Fibroblast of pulmonary artery (primary cell): ENCODE results near the gene SIGLEC9.

ENCODE experiments used
- DNase-seq: peaks from one replicate; pipeline ENCODE4 v3.0.0-alpha.2; 2010; ENCODE audit warnings: low read depth
- H3K4me3 ChIP-seq: replicated peaks from 2 replicates; pipeline ENCODE4 v1.5.1; 2011; ENCODE audit warnings: low read depth, mild to moderate bottlenecking, control low read depth, low read length, moderate library complexity
- TF ChIP-seq, protein P1 (sequence below): IDR thresholded peaks from 2 replicates; pipeline ENCODE4 v1.5.1; 2011; ENCODE audit warnings: mild to moderate bottlenecking, control low read depth, low read length, inconsistent platforms; ENCODE audit errors: missing control alignments

The SIGLEC9 gene

DNA sequence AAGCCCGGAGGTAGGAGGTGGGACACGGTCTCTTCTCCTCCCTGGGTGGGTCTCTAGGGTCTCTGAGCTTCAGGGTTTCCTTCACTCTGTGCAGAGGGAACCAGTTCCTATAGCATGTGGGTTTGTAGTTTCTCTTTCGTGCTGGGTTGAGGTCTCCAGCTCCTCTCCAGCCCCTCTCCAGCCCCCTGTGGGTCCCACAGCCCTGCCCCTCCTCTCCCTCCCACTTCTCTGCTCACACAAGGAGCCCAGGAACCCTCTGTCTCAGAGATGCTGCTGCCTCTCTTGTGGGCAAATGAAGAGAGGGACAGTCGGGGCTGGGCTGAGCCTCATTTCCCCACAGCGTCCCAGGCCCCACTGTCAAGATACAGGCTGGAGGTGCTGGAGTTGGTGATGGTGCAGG lies 18.8 kb downstream of the SIGLEC9 start:
- TF ChIP-seq, protein P1, sequence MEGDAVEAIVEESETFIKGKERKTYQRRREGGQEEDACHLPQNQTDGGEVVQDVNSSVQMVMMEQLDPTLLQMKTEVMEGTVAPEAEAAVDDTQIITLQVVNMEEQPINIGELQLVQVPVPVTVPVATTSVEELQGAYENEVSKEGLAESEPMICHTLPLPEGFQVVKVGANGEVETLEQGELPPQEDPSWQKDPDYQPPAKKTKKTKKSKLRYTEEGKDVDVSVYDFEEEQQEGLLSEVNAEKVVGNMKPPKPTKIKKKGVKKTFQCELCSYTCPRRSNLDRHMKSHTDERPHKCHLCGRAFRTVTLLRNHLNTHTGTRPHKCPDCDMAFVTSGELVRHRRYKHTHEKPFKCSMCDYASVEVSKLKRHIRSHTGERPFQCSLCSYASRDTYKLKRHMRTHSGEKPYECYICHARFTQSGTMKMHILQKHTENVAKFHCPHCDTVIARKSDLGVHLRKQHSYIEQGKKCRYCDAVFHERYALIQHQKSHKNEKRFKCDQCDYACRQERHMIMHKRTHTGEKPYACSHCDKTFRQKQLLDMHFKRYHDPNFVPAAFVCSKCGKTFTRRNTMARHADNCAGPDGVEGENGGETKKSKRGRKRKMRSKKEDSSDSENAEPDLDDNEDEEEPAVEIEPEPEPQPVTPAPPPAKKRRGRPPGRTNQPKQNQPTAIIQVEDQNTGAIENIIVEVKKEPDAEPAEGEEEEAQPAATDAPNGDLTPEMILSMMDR = no peak
- no peak overlapping the region for H3K4me3 ChIP-seq
- no peak for DNase-seq

DNA sequence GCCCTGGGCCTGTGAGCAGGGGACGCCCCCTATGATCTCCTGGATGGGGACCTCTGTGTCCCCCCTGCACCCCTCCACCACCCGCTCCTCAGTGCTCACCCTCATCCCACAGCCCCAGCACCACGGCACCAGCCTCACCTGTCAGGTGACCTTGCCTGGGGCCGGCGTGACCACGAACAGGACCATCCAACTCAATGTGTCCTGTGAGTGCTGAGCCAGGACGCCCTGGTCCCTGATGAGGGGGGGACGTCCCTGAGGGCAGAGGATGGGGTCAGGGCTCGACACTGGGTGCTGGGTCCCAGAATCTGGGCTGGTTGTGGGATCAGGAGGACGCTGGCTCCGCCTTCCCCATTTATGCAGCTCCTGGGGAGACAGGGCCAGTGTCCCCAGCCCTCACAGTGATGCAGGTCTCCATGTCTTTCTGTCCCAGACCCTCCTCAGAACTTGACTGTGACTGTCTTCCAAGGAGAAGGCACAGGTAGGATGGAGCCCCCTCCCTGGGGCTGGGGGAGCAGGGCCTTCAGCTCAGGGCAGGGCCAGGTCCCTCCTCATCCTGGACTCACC lies 19.9 kb downstream of the SIGLEC9 start:
- no peak overlapping the region for H3K4me3 ChIP-seq
- TF ChIP-seq, protein P1 = no peak
- DNase-seq = no peak

DNA sequence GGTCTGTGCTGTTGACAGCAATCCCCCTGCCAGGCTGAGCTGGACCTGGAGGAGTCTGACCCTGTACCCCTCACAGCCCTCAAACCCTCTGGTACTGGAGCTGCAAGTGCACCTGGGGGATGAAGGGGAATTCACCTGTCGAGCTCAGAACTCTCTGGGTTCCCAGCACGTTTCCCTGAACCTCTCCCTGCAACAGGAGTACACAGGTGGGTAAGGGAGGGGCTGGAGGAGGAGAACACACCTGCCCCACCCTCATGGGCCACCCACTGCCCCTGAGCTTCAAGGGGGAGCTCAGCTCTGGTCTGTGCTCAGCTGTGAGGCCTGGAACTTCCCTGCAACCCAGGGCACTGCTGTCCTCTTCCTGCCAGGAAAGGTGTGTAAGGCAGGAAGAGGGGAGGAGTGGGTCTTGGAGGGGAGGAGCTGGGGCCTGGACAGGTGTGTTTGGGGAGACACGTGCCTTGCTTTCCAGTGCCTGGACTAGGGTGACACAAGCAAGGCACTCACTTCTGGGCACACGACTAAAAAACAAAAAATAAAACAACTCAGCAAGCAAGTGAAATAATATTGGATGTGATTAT lies 21.3 kb downstream of the SIGLEC9 start:
- DNase-seq = no peak
- TF ChIP-seq, protein P1 = no peak
- H3K4me3 ChIP-seq = no peak overlapping the region

DNA sequence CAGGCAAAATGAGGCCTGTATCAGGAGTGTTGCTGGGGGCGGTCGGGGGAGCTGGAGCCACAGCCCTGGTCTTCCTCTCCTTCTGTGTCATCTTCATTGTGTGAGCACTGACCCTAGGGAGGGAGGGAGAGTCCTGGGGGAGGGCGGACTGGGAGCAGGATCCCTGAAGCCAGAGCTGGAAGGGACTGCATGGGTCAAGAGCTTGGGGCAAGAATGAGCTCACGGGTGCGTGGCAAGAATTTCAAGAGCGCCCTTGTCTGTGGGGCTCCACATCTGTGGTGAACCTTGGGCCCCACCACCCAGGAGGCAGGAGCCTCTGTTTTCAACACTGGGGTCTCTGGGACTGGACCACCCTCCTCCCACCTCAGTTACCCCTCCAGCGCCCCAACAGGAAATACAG lies 22.0 kb downstream of the SIGLEC9 start:
- no peak for DNase-seq
- TF ChIP-seq, protein P1 = no peak
- H3K4me3 ChIP-seq = no peak overlapping the region

DNA sequence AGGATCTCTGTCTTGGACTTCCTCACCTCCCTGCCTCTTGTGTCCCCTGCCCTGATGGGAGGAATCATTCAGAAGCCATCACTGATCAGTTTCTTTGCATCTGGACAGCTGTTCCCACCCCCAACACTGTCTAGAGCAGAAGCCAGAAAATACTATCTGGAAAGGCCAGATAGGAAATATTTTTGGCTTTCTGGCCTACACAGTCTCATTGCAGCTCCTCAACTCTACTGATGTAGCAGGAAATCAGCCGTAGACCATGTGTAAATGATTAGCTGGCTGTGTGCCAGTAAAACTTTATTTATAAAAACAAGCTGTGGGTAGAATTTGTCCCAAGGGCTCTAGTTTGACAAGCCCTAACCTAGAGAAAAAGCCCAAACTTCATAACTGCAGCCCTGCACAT lies 23.0 kb downstream of the SIGLEC9 start:
- no peak for DNase-seq
- TF ChIP-seq, protein P1 = no peak
- H3K4me3 ChIP-seq = no peak overlapping the region

DNA sequence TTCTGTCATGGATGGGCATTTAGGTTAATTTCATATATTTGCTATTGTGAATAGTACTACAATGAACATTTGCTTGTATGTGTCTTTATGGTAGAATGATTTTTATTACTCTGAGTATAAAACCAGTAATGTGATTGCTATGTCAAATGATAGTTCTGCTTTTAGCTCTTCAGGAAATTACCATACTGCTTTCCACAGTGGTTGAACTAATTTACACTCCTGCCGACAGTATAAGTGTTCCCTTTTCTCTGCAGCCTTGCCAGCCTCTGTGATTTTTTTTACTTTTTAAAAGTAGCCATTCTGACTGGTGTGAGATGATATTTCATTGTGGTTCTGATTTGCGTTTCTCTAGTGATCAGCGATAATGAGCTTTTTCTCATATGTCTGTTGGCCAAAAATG lies 23.9 kb downstream of the SIGLEC9 start:
- DNase-seq = no peak
- TF ChIP-seq, protein P1 = no peak

DNA sequence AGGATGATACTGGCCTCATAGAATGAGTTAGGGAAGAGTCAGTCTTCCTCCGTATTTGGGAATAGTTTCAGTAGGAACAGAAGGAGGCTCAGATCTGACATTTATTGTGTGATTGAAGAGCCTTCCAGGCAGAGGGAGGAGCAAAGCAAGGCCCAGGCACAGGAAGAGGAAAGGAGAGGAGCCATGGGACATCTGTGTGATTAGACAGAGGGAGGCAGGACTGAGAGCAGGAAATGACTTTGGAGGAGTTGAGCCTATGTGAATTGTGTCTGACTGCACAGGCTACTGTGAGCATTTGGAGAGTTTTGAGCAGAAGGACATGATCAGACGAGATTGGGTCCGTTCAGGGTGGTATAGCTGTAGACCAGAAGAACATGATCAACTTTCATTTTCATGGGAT lies 25.9 kb downstream of the SIGLEC9 start:
- no peak overlapping the region for H3K4me3 ChIP-seq
- peak; percentile 15 for DNase-seq
- TF ChIP-seq, protein P1 = no peak

More for the DNA sequence above, 23.9 kb downstream of the SIGLEC9 start:
- H3K4me3 ChIP-seq = no peak overlapping the region
